Fibroblast of skin of right biceps (primary cell): ENCODE data around the gene LRRFIP1.
"Not testable (repeated sequence)": the region's sequence is repeated elsewhere in the genome, so short reads cannot be mapped to it uniquely, and the experiment has no call there.

Source experiments
- DNase-seq: peaks from one replicate; pipeline ENCODE4 v3.0.0-alpha.2; 2013

The LRRFIP1 gene

DNA sequence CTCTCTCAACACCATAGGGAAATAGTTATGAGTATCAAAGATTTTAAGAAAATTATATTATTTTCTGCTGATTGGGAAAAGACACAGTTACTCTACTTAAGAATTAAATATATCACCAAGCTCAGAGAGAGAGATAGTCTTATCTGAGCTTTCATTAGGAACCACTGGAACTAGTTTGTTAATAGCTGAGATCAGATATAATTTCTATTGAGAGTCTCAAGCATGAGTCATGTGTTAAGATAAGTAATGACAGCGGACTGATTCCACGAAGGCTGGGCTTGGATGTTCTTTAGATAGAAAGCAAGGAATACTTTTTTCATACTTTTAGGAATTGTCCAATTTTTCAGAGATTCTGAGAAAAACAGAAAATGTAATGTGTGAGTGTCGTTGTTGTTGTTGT, 126.8 kb downstream of the LRRFIP1 start:
- DNase-seq: peak; percentile 23

GRCh38 chr2:237754626-237755248, 127.3 kb downstream of the LRRFIP1 start:
- DNase-seq: no peak

GRCh38 chr2:237757616-237758015, 130.2 kb downstream of the LRRFIP1 start:
- no peak for DNase-seq

GRCh38 chr2:237758185-237758584, 130.8 kb downstream of the LRRFIP1 start:
- DNase-seq: no peak

DNA sequence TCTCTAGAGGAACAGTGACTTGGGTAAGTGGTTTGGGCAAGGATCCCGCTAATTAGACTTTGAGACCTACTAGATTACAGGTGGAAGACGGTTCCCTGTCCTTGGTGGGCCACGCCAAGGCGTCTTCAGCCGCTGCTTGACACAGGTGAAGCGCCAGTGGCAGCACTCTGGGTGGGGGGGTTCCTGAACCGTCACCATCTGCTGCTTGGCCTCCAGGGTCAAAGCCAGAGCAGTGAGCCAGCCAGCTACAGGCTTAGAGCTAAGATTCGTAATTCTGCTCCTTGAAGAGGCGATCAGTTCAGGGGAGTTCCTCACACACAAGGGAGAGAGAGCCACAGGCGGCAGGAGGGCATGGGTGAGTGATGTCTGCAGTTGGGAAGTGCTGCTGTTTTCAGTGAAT, 131.8 kb downstream of the LRRFIP1 start:
- DNase-seq: no peak

DNA sequence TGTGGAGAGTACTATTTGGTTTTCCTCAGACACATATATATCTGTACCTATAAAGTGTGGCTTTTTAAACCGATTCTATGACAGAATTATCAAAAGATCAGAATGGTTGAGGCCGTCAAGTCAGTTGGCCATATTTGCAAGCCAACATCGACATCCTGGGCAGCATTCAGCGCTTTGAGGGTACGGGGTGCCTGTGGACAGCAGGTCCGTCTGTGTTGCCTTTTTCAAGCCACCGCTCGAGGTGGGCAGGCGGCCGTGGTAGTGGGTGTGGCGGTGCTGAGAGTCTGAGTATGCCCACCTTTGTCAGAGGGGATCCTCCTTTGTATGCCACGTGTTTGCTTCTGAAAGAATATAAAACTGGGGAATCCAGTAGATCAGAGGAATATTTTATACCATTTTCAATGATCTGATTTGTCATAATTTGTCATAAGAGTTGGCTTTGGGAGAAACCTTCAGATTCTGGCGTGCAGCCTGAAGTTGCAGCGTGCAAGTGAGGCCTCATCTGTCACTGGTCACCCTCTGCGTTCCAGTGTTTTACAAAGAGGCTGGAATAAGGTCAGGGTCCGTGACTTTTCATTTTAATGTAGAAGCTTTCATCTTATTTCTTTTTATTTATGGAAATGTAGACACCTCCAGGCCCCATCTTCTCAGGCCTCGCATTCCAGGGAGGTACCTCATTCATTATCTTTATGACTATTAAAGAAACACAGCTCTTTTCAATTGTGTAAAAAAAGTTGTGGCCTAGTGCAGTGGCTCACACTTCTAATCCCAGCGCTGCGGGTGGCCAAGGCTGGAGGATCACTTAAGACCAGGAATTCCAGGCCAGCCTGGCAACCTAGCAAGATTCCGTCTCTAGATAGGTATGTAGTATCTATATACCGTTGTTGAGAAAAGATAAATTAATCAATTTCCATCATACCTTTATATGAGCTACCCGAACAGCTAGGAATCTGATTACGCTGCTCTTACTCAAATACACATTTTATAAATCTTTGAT, 133.4 kb downstream of the LRRFIP1 start:
- DNase-seq: peak; percentile 17

- peak; percentile 69 for DNase-seq
Observed at GRCh38 chr2:237762291-237763182, 135.2 kb downstream of the LRRFIP1 start.

DNA sequence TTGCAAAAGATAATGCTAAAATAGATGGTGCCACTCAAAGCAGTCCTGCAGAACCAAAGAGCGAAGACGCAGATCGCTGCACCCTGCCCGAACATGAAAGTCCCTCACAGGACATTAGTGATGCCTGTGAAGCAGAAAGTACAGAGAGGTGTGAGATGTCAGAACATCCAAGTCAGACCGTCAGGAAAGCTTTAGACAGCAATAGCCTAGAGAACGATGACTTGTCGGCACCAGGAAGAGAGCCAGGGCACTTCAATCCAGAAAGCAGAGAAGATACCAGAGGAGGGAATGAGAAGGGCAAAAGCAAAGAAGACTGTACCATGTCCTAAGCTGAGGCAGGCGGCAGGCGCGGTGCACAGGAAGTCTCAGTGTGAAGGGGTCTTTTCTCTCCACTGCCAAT, 136.4 kb downstream of the LRRFIP1 start:
- DNase-seq: no peak

DNA sequence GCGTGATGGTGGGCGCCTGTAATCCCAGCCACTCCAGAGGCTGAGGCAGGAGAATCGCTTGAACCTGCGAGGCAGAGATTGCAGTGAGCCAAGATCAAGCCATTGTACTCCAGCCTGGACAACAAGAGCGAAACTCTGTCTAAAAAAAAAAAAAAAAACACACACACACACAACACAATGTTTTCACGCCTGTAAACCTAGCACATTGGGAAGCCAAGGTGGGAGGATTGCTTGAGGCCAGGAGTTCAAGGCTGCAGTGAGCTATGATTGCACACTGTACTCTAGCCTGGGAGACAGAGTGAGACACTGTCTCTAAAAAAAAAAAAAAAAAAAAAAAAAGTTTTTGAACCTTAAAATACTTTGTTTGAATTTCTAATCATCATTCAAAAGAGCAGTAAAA, 137.7 kb downstream of the LRRFIP1 start:
- not testable (repeated sequence) for DNase-seq

GRCh38 chr2:237765875-237766274, 138.5 kb downstream of the LRRFIP1 start:
- DNase-seq: no peak

- DNase-seq: peak; percentile 55
Observed at GRCh38 chr2:237766340-237766739, 139.0 kb downstream of the LRRFIP1 start.

GRCh38 chr2:237772513-237772912, 145.1 kb downstream of the LRRFIP1 start:
- no peak for DNase-seq

DNA sequence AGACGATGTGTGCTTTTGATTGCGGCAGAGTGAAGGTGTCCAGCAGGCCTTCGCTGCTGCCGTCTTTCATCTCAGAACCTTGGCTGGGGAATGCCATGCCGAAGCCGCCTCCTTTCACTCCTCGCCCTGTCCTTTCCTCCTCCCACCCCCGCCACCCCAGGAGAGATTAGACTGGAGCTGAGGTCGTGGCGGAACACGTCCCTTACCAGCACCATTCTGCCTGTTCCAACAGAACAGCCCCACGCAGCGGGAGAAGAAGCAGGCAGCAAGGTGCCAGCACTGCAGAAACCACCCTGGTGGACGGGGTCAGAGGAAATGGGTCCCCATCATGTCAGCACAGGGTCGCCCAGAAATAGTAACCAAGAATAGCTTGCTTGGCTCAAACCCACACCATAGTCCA, 146.4 kb downstream of the LRRFIP1 start:
- DNase-seq: no peak

DNA sequence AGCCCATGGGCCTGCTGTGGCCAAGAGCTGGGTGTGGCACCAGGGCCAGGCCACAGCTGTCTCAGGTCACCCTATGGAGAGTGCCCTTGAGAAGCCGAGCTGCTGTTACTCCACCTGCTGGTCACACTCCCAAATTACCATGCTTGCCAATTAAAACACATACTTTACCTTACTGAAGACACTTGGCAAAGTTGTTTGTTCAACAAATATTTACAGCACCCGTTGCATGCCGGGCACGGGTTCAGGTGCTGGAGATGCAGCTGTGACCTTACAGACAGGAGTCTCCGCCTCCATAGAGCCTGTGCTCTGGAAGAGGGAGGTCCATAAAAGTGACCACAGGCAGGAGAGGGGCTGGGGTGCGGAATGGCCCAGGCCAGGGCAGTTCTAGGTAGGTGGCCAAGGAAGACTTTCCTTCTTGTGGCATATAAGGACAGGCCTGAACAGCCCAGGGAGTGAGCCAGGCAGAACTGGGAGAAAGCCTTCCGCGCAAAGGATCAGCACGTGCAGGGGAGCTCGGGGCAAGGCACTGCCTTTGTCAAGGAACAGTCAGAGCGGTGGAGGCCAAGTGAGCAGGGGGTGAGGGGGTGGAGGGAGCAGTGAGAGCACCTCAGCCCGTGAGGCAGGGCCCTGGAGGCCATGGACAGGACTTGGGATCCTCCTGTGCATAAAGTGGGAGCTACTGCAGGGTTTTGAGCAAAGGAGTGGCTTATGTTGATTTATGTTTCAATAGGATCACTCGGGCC, 147.6 kb downstream of the LRRFIP1 start:
- DNase-seq: peak; percentile 40

DNA sequence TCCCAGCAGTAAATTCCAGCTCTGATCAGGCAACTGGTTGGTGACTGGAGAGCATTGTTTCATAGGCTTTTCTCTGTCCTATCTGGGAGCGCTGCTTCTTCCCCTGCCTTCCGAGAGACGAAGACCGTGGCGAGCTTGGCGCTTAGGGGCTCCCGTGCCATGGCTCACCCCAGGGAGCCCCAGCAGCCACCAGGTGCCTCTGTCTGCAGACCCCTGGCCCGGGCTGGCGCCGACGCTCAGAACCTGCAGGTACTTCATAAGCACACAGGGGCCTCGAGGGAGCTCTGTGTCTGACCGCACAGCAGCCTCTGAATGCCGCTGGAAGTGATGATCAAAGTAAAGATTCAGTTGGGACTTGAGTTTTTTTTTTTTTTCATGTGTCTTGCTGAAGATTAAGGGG, 152.1 kb downstream of the LRRFIP1 start:
- DNase-seq: no peak

DNA sequence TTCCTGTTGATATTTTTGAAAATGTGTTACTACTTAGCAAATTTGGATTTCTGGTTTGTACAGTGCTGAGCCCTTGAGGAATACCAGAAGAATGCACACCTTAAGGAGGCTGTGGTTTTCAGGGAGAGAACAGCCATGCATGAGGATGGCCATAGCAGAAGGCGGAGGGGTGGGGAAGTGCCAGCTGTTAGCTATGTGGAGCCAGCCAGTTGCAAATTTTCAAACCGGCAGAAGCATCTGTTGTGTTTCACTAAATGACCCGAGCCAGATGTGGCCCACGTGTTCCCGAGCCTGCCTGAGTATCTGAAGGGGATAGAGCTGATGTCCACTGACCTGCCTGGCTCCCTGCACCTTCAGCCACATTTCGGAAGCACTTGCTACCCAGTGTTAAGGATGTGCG, 154.8 kb downstream of the LRRFIP1 start:
- DNase-seq: no peak

DNA sequence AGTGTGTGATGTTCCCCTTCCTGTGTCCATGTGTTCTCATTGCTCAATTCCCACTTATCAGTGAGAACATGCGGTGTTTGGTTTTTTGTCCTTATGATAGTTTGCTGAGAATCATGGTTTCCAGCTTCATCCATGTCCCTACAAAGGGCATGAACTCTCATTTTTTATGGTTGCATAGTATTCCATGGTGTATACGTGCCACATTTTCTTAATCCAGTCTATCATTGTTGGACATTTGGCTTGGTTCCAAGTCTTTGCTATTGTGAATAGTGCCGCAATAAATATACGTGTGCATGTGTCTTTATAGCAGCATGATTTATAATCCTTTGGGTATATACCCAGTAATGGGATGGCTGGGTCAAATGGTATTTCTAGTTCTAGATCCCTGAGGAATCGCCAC, 156.3 kb downstream of the LRRFIP1 start:
- not testable (repeated sequence) for DNase-seq

GRCh38 chr2:237786936-237787335, 159.5 kb downstream of the LRRFIP1 start:
- DNase-seq: no peak

DNA sequence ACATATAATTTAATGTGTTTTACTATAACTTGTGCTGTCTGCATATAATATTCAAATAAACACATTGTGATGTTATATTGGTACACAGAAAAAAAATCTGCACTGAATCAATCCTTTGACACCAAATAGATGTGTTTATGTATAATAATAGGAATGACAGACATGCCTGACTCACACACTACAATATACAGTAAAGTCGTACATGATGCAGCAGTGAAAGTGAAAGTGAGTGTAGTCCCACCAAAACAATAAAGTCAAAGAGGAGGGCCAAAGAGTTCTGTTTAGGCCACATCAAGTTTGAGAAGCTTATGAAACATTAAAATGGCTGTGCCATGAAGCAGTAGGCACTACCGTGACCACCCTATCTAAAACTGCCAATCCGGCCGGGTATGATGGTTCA, 163.0 kb downstream of the LRRFIP1 start:
- peak; percentile 36 for DNase-seq

GRCh38 chr2:237791977-237792727, 164.8 kb downstream of the LRRFIP1 start:
- DNase-seq: no peak

GRCh38 chr2:237797253-237797652, 169.9 kb downstream of the LRRFIP1 start:
- no peak for DNase-seq
